ENCODE results near the gene MRPL55. TPM values are rescaled to one million over a fixed set of nuclear protein-coding genes. Genes with fewer than 3 reads are reported as not detected.

The MRPL55 gene
- total RNA-seq, 1 donor from 2014 or later: 51.0 TPM

- peaks cover 79% of the 10 kb centered on the region for H3K4me1 ChIP-seq
- no peaks in the 10 kb centered on the region for H3K9me3 ChIP-seq (replicated peaks)
- peak overlapping the region; percentile 99 for H3K27ac ChIP-seq (replicated peaks)
- H3K4me3 ChIP-seq: peak overlapping the region; percentile 100
- intact Hi-C loops (cut with micrococcal nuclease): no loop called here
- no peak for DNase-seq
- H3K27me3 ChIP-seq (ENCODE audit: low read depth): no peaks in the 10 kb centered on the region
- no peaks in the 10 kb centered on the region for H3K36me3 ChIP-seq
- TF ChIP-seq, protein P1, sequence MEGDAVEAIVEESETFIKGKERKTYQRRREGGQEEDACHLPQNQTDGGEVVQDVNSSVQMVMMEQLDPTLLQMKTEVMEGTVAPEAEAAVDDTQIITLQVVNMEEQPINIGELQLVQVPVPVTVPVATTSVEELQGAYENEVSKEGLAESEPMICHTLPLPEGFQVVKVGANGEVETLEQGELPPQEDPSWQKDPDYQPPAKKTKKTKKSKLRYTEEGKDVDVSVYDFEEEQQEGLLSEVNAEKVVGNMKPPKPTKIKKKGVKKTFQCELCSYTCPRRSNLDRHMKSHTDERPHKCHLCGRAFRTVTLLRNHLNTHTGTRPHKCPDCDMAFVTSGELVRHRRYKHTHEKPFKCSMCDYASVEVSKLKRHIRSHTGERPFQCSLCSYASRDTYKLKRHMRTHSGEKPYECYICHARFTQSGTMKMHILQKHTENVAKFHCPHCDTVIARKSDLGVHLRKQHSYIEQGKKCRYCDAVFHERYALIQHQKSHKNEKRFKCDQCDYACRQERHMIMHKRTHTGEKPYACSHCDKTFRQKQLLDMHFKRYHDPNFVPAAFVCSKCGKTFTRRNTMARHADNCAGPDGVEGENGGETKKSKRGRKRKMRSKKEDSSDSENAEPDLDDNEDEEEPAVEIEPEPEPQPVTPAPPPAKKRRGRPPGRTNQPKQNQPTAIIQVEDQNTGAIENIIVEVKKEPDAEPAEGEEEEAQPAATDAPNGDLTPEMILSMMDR (IDR thresholded peaks at IDR 0.05; ENCODE audit: borderline replicate concordance): no peak
These were observed 25.2 kb downstream of the MRPL55 start for GRCh38 chr1:228083871-228084278.

DNA sequence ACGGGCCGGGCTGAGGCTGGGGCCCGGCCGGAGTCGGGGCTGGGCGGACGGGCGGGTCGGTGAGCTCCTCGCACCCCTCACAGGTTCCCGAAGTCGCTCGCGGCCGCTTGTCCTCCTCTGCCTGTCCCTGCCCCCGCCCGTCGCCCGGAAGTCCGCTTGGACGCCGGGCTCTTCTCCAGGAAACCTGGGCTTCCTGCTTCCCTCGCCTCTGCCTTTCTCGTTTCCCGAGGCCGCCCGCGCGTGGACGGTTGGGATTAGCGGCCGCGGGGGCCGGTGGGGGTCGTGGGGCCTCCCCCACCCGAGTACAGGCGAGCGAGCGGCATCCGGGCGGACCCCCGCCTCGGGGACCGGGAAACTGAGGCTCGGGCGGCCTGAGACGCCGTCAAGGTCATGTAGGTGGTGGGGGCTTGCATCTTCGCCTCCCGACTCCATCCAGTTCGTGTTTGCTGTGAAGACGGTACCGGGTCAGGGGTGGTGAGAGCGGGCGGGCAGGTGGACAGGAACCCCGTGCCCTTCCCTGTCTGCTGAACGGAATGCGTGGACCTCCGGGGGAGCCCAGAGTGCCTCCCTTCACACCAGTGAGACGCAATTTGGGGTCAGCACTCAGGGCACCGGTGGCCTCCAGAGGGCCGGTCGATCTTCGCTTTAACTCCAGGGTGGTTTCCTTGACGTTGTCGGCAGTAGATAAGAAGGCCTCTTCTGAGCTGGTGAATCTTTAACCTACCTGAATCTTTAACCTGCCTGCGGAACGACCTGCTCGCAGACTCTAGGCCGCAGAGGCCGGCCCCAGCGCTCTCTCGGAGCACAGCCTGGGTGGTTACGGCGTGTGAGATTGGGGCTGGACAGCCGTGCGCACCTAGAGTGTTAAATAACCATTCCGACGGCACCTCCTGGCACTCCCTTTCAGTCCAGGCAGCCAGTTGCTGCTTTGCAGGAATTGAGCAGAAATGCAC is 25.9 kb downstream of the MRPL55 start:
- intact Hi-C loops (cut with micrococcal nuclease): no loop called here
- Histone ChIP-seq H3K4me3 (peak overlapping the region; percentile 100), H3K27me3 (ENCODE audit: low read depth) (no peaks in the 10 kb centered on the region), H3K9me3 (replicated peaks) (no peaks in the 10 kb centered on the region), H3K4me1 (peaks cover 72% of the 10 kb centered on the region), H3K36me3 (no peaks in the 10 kb centered on the region), H3K27ac (replicated peaks) (peak overlapping the region; percentile 99)
- TF ChIP-seq, protein P1 (IDR thresholded peaks at IDR 0.05; ENCODE audit: borderline replicate concordance): no peak
- DNase-seq: peak; percentile 59

GRCh38 chr1:228082214-228082917 is 26.7 kb downstream of the MRPL55 start, which contains the start of gene ARF1:
Gene ARF1, plus strand, starts transcription at chr1:228082708. Its CDS starts 14,407 bp downstream, at chr1:228097115.
- Histone ChIP-seq H3K36me3 (no peaks in the 10 kb centered on the region), H3K9me3 (replicated peaks) (no peaks in the 10 kb centered on the region), H3K27me3 (ENCODE audit: low read depth) (no peaks in the 10 kb centered on the region), H3K4me1 (peaks cover 64% of the 10 kb centered on the region), H3K27ac (replicated peaks) (peak within 1 kb of the TSS; percentile 99), H3K4me3 (peak within 1 kb of the TSS; percentile 100)
- TF ChIP-seq, protein P1 (IDR thresholded peaks at IDR 0.05; ENCODE audit: borderline replicate concordance): peak; percentile 38
- DNase-seq: peak; percentile 92
- intact Hi-C loops (cut with micrococcal nuclease): no loop called here

- Histone ChIP-seq H3K36me3 (no peaks in the 10 kb centered on the region), H3K4me3 (peak overlapping the region; percentile 100), H3K27ac (replicated peaks) (peak overlapping the region; percentile 99), H3K27me3 (ENCODE audit: low read depth) (no peaks in the 10 kb centered on the region), H3K4me1 (peaks cover 57% of the 10 kb centered on the region), H3K9me3 (replicated peaks) (no peaks in the 10 kb centered on the region)
- intact Hi-C loops (cut with micrococcal nuclease): no loop called here
- DNase-seq: peak; percentile 18
- TF ChIP-seq, protein P1 (IDR thresholded peaks at IDR 0.05; ENCODE audit: borderline replicate concordance): no peak
These were observed 27.4 kb downstream of the MRPL55 start for GRCh38 chr1:228081578-228082213.

DNA sequence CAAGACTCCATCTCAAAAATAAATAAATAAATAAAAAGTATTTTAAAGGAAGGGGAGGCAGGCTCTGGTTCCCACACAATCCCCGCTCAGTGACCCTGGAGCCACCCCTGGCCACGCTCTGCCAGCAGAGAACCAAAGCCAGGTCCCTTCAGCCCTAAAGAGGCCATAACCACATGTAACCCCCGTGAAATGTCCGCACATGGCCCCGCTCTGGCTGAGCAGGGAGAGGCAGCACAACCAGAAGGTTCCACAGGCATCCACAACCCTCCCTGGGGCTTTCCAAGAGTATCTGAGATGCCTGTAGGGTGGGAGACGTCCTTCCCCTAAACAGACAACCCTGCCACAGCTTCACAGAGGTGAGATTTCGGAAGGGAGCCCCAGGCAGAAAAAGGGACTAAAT is 28.0 kb downstream of the MRPL55 start:
- no peaks in the 10 kb centered on the region for H3K9me3 ChIP-seq (replicated peaks)
- no peaks in the 10 kb centered on the region for H3K36me3 ChIP-seq
- intact Hi-C loops (cut with micrococcal nuclease): no loop called here
- H3K4me1 ChIP-seq: peaks cover 51% of the 10 kb centered on the region
- H3K4me3 ChIP-seq: peak overlapping the region; percentile 100
- H3K27me3 ChIP-seq (ENCODE audit: low read depth): no peaks in the 10 kb centered on the region
- TF ChIP-seq, protein P1 (IDR thresholded peaks at IDR 0.05; ENCODE audit: borderline replicate concordance): no peak
- H3K27ac ChIP-seq (replicated peaks): no peak overlapping the region
- DNase-seq: peak; percentile 14
